ENCODE results near the gene AJAP1. TPM values are rescaled to one million over a fixed set of nuclear protein-coding genes. Genes with fewer than 3 reads are reported as not detected.

Gene AJAP1
- total RNA-seq, 1 donor from 2014 or later, result 0.21 TPM

GRCh38 chr1:4660917-4661594 is 6.6 kb downstream of the AJAP1 start:
- no peak overlapping the region for H3K4me3 Mint-ChIP-seq (ENCODE audit: unreplicated experiment)
- peaks cover 16% of the 10 kb centered on the region for H3K27me3 Mint-ChIP-seq (ENCODE audit: unreplicated experiment)
- H3K9me3 Mint-ChIP-seq (ENCODE audit: unreplicated experiment), result no peaks in the 10 kb centered on the region
- no peaks in the 10 kb centered on the region for H3K36me3 Mint-ChIP-seq (ENCODE audit: low read depth, unreplicated experiment)
- no peak overlapping the region for H3K27ac Mint-ChIP-seq (ENCODE audit: unreplicated experiment)
- H3K4me1 Mint-ChIP-seq (ENCODE audit: unreplicated experiment), result peaks cover 10% of the 10 kb centered on the region
- TF ChIP-seq, protein P1, sequence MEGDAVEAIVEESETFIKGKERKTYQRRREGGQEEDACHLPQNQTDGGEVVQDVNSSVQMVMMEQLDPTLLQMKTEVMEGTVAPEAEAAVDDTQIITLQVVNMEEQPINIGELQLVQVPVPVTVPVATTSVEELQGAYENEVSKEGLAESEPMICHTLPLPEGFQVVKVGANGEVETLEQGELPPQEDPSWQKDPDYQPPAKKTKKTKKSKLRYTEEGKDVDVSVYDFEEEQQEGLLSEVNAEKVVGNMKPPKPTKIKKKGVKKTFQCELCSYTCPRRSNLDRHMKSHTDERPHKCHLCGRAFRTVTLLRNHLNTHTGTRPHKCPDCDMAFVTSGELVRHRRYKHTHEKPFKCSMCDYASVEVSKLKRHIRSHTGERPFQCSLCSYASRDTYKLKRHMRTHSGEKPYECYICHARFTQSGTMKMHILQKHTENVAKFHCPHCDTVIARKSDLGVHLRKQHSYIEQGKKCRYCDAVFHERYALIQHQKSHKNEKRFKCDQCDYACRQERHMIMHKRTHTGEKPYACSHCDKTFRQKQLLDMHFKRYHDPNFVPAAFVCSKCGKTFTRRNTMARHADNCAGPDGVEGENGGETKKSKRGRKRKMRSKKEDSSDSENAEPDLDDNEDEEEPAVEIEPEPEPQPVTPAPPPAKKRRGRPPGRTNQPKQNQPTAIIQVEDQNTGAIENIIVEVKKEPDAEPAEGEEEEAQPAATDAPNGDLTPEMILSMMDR (IDR thresholded peaks at IDR 0.05; ENCODE audit: unreplicated experiment), result no peak
- no peak for DNase-seq (ENCODE audit: low spot score)

GRCh38 chr1:4661595-4661917 is 7.1 kb downstream of the AJAP1 start:
- TF ChIP-seq, protein P1 (IDR thresholded peaks at IDR 0.05; ENCODE audit: unreplicated experiment), result no peak
- Mint-ChIP-seq H3K27ac (ENCODE audit: unreplicated experiment) (no peak overlapping the region), H3K4me3 (ENCODE audit: unreplicated experiment) (no peak overlapping the region), H3K27me3 (ENCODE audit: unreplicated experiment) (peaks cover 12% of the 10 kb centered on the region), H3K9me3 (ENCODE audit: unreplicated experiment) (no peaks in the 10 kb centered on the region), H3K36me3 (ENCODE audit: low read depth, unreplicated experiment) (no peaks in the 10 kb centered on the region), H3K4me1 (ENCODE audit: unreplicated experiment) (peaks cover 7% of the 10 kb centered on the region)
- DNase-seq (ENCODE audit: low spot score), result no peak

- DNase-seq (ENCODE audit: low spot score), result no peak
- Mint-ChIP-seq H3K4me1 (ENCODE audit: unreplicated experiment) (peaks cover 3% of the 10 kb centered on the region), H3K36me3 (ENCODE audit: low read depth, unreplicated experiment) (no peaks in the 10 kb centered on the region), H3K4me3 (ENCODE audit: unreplicated experiment) (no peak overlapping the region), H3K27ac (ENCODE audit: unreplicated experiment) (no peak overlapping the region), H3K9me3 (ENCODE audit: unreplicated experiment) (no peaks in the 10 kb centered on the region), H3K27me3 (ENCODE audit: unreplicated experiment) (peaks cover 8% of the 10 kb centered on the region)
- TF ChIP-seq, protein P1 (IDR thresholded peaks at IDR 0.05; ENCODE audit: unreplicated experiment), result no peak
These were observed 7.8 kb downstream of the AJAP1 start for GRCh38 chr1:4662168-4662567.

DNA sequence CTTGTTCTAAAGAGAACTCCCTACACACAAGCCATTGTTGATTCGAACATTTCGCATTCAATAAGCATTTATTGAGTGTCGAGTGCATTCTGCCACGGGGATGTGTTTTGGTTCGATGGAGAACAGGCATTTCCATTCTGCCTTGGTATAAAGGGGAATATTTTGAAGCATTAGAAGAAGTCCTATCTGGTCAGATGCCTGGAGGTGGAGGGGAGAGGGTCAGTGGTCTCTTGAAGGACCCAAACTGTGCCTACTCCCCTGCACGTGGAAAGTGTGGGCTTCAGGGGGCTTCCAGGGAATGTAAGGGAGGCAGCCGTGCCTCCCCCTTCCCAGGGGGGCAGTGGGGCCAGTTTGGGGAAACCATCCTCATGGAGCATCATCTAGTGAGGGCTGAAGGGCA is 8.3 kb downstream of the AJAP1 start:
- H3K36me3 Mint-ChIP-seq (ENCODE audit: low read depth, unreplicated experiment), result no peaks in the 10 kb centered on the region
- peaks cover 8% of the 10 kb centered on the region for H3K27me3 Mint-ChIP-seq (ENCODE audit: unreplicated experiment)
- DNase-seq (ENCODE audit: low spot score), result no peak
- TF ChIP-seq, protein P1 (IDR thresholded peaks at IDR 0.05; ENCODE audit: unreplicated experiment), result no peak
- H3K4me1 Mint-ChIP-seq (ENCODE audit: unreplicated experiment), result peaks cover 3% of the 10 kb centered on the region
- H3K9me3 Mint-ChIP-seq (ENCODE audit: unreplicated experiment), result no peaks in the 10 kb centered on the region
- H3K4me3 Mint-ChIP-seq (ENCODE audit: unreplicated experiment), result no peak overlapping the region
- H3K27ac Mint-ChIP-seq (ENCODE audit: unreplicated experiment), result no peak overlapping the region

- Mint-ChIP-seq H3K36me3 (ENCODE audit: low read depth, unreplicated experiment) (no peaks in the 10 kb centered on the region), H3K4me3 (ENCODE audit: unreplicated experiment) (no peak overlapping the region), H3K27ac (ENCODE audit: unreplicated experiment) (no peak overlapping the region), H3K9me3 (ENCODE audit: unreplicated experiment) (no peaks in the 10 kb centered on the region), H3K4me1 (ENCODE audit: unreplicated experiment) (no peaks in the 10 kb centered on the region), H3K27me3 (ENCODE audit: unreplicated experiment) (peaks cover 7% of the 10 kb centered on the region)
- no peak for DNase-seq (ENCODE audit: low spot score)
- TF ChIP-seq, protein P1 (IDR thresholded peaks at IDR 0.05; ENCODE audit: unreplicated experiment), result no peak
These were observed 9.7 kb downstream of the AJAP1 start for GRCh38 chr1:4664095-4664494.
